ENCODE results near the gene PTPRN2.
A peak's percentile ranks its signal among the peaks of the same experiment; 100 is the strongest.

The PTPRN2 gene

GRCh38 chr7:157692460-157693011 lies 895.1 kb downstream of the PTPRN2 start:
- Histone ChIP-seq H2AFZ (ENCODE audit: low read length) (peak overlapping the region; percentile 21), H3K9me3 (replicated peaks in 1 of 2; ENCODE audit: control insufficient read depth in 2 of 2, insufficient read depth in 1 of 2, low read depth in 1 of 2, low read length in 2 of 2) (peaks cover 0 to 5% of the 10 kb centered on the region in 2 donors), H2BK15ac (ENCODE audit: low read length) (peak overlapping the region; percentile 92), H4K91ac (ENCODE audit: low read depth, low read length, poor library complexity) (peak overlapping the region; percentile 53), H3K23ac (ENCODE audit: low read depth, low read length, poor library complexity) (peak overlapping the region; percentile 80), H2BK12ac (ENCODE audit: low read length) (peak overlapping the region; percentile 100), H3K18ac (ENCODE audit: low read length) (peak overlapping the region; percentile 99), H3K27me3 (ENCODE audit: control insufficient read depth in 3 of 3, insufficient read depth in 3 of 3, low read depth in 1 of 3, low read length in 3 of 3) (no peaks in the 10 kb centered on the region), H2AK5ac (ENCODE audit: low read depth, low read length) (peak overlapping the region; percentile 99), H3K36me3 (replicated peaks in 1 of 2; ENCODE audit: control insufficient read depth in 2 of 2, insufficient read depth in 2 of 2, low read length in 2 of 2) (peaks cover 0 to 21% of the 10 kb centered on the region in 2 donors), H3K4me2 (ENCODE audit: insufficient read depth, low read length, poor library complexity, severe bottlenecking) (peak overlapping the region; percentile 91), H3K14ac (ENCODE audit: low read length) (no peak overlapping the region), H3K9ac (ENCODE audit: low read depth, low read length, poor library complexity) (peak overlapping the region; percentile 86), H3K4me3 (ENCODE audit: low read length in 2 of 2) (peak overlapping the region; percentile 53 to 75), H3K4ac (ENCODE audit: low read length) (peak overlapping the region; percentile 93), H3K4me1 (ENCODE audit: control insufficient read depth in 2 of 2, insufficient read depth in 1 of 2, low read depth in 1 of 2, low read length in 2 of 2) (peaks cover 11 to 18% of the 10 kb centered on the region in 2 donors), H3K79me1 (ENCODE audit: low read depth, low read length) (peaks cover 15% of the 10 kb centered on the region), H4K8ac (ENCODE audit: low read depth, low read length) (peak overlapping the region; percentile 43), H2BK120ac (ENCODE audit: low read depth, low read length) (peak overlapping the region; percentile 98), H2BK5ac (ENCODE audit: low read length) (peak overlapping the region; percentile 21), H3K27ac (replicated peaks; ENCODE audit: low read length) (peak overlapping the region; percentile 94)
- peak; percentile 51 for DNase-seq (ENCODE audit: low spot score)
- no CpG with 5 or more reads among the region's 44 CpGs for WGBS, 2 donors (ENCODE audit: extremely low coverage in 2 of 2, insufficient read length in 2 of 2, insufficient replicate concordance in 1 of 2)

GRCh38 chr7:157691586-157692459 lies 895.8 kb downstream of the PTPRN2 start:
- peak overlapping the region; percentile 66 for H3K23ac ChIP-seq (ENCODE audit: low read depth, low read length, poor library complexity)
- no peaks in the 10 kb centered on the region for H3K27me3 ChIP-seq (ENCODE audit: control insufficient read depth in 3 of 3, insufficient read depth in 3 of 3, low read depth in 1 of 3, low read length in 3 of 3)
- peaks cover 0 to 5% of the 10 kb centered on the region in 2 donors for H3K9me3 ChIP-seq (replicated peaks in 1 of 2; ENCODE audit: control insufficient read depth in 2 of 2, insufficient read depth in 1 of 2, low read depth in 1 of 2, low read length in 2 of 2)
- peak overlapping the region; percentile 53 for H3K4ac ChIP-seq (ENCODE audit: low read length)
- peak overlapping the region; percentile 91 for H3K4me2 ChIP-seq (ENCODE audit: insufficient read depth, low read length, poor library complexity, severe bottlenecking)
- peak overlapping the region; percentile 94 for H3K27ac ChIP-seq (replicated peaks; ENCODE audit: low read length)
- peak overlapping the region; percentile 86 for H3K9ac ChIP-seq (ENCODE audit: low read depth, low read length, poor library complexity)
- H4K8ac ChIP-seq (ENCODE audit: low read depth, low read length) = no peak overlapping the region
- peak overlapping the region; percentile 99 for H2AK5ac ChIP-seq (ENCODE audit: low read depth, low read length)
- H2BK5ac ChIP-seq (ENCODE audit: low read length) = peak overlapping the region; percentile 21
- WGBS, 2 donors (ENCODE audit: extremely low coverage in 2 of 2, insufficient read length in 2 of 2, insufficient replicate concordance in 1 of 2) = no CpG with 5 or more reads among the region's 64 CpGs
- H3K36me3 ChIP-seq (replicated peaks in 1 of 2; ENCODE audit: control insufficient read depth in 2 of 2, insufficient read depth in 2 of 2, low read length in 2 of 2) = peaks cover 0 to 28% of the 10 kb centered on the region in 2 donors
- peak overlapping the region; percentile 100 for H2BK12ac ChIP-seq (ENCODE audit: low read length)
- peak; percentile 77 for DNase-seq (ENCODE audit: low spot score)
- peak overlapping the region; percentile 97 for H3K14ac ChIP-seq (ENCODE audit: low read length)
- H2BK120ac ChIP-seq (ENCODE audit: low read depth, low read length) = peak overlapping the region; percentile 98
- H4K91ac ChIP-seq (ENCODE audit: low read depth, low read length, poor library complexity) = peak overlapping the region; percentile 64
- peak overlapping the region; percentile 21 for H2AFZ ChIP-seq (ENCODE audit: low read length)
- H3K18ac ChIP-seq (ENCODE audit: low read length) = peak overlapping the region; percentile 99
- H3K4me1 ChIP-seq (ENCODE audit: control insufficient read depth in 2 of 2, insufficient read depth in 1 of 2, low read depth in 1 of 2, low read length in 2 of 2) = peaks cover 14 to 18% of the 10 kb centered on the region in 2 donors
- peaks cover 15% of the 10 kb centered on the region for H3K79me1 ChIP-seq (ENCODE audit: low read depth, low read length)
- peak overlapping the region; percentile 53 to 75 for H3K4me3 ChIP-seq (ENCODE audit: low read length in 2 of 2)
- H2BK15ac ChIP-seq (ENCODE audit: low read length) = peak overlapping the region; percentile 92

- H3K9me3 ChIP-seq (replicated peaks in 1 of 2; ENCODE audit: control insufficient read depth in 2 of 2, insufficient read depth in 1 of 2, low read depth in 1 of 2, low read length in 2 of 2) = peaks cover 0 to 5% of the 10 kb centered on the region in 2 donors
- no peaks in the 10 kb centered on the region for H3K27me3 ChIP-seq (ENCODE audit: control insufficient read depth in 3 of 3, insufficient read depth in 3 of 3, low read depth in 1 of 3, low read length in 3 of 3)
- peak overlapping the region; percentile 53 for H3K4ac ChIP-seq (ENCODE audit: low read length)
- peak overlapping the region; percentile 64 for H4K91ac ChIP-seq (ENCODE audit: low read depth, low read length, poor library complexity)
- peak overlapping the region; percentile 94 for H2BK15ac ChIP-seq (ENCODE audit: low read length)
- DNase-seq (ENCODE audit: low spot score) = peak; percentile 92
- peak overlapping the region; percentile 99 for H3K18ac ChIP-seq (ENCODE audit: low read length)
- no peak overlapping the region for H2AFZ ChIP-seq (ENCODE audit: low read length)
- H3K4me3 ChIP-seq (ENCODE audit: low read length in 2 of 2) = peak overlapping the region; percentile 98
- H3K36me3 ChIP-seq (replicated peaks in 1 of 2; ENCODE audit: control insufficient read depth in 2 of 2, insufficient read depth in 2 of 2, low read length in 2 of 2) = peaks cover 0 to 37% of the 10 kb centered on the region in 2 donors
- peaks cover 15% of the 10 kb centered on the region for H3K79me1 ChIP-seq (ENCODE audit: low read depth, low read length)
- peak overlapping the region; percentile 99 for H2BK5ac ChIP-seq (ENCODE audit: low read length)
- peak overlapping the region; percentile 97 for H3K14ac ChIP-seq (ENCODE audit: low read length)
- peak overlapping the region; percentile 24 for H2BK12ac ChIP-seq (ENCODE audit: low read length)
- H3K27ac ChIP-seq (replicated peaks; ENCODE audit: low read length) = peak overlapping the region; percentile 94
- WGBS, 2 donors (ENCODE audit: extremely low coverage in 2 of 2, insufficient read length in 2 of 2, insufficient replicate concordance in 1 of 2) = no CpG with 5 or more reads among the region's 72 CpGs
- peaks cover 17 to 18% of the 10 kb centered on the region in 2 donors for H3K4me1 ChIP-seq (ENCODE audit: control insufficient read depth in 2 of 2, insufficient read depth in 1 of 2, low read depth in 1 of 2, low read length in 2 of 2)
- H3K23ac ChIP-seq (ENCODE audit: low read depth, low read length, poor library complexity) = peak overlapping the region; percentile 66
- peak overlapping the region; percentile 91 for H3K4me2 ChIP-seq (ENCODE audit: insufficient read depth, low read length, poor library complexity, severe bottlenecking)
- no peak overlapping the region for H4K8ac ChIP-seq (ENCODE audit: low read depth, low read length)
- H2BK120ac ChIP-seq (ENCODE audit: low read depth, low read length) = peak overlapping the region; percentile 95
- peak overlapping the region; percentile 93 for H3K9ac ChIP-seq (ENCODE audit: low read depth, low read length, poor library complexity)
- H2AK5ac ChIP-seq (ENCODE audit: low read depth, low read length) = peak overlapping the region; percentile 99
Observed at GRCh38 chr7:157690833-157691585, 896.6 kb downstream of the PTPRN2 start.
